Fibroblast of the aortic adventitia (primary cell): ENCODE measurements around the gene CBR1. TPM values are rescaled to one million over a fixed set of nuclear protein-coding genes. Genes with fewer than 3 reads are reported as not detected.

Experiments
- DNase-seq: peaks from one replicate; pipeline ENCODE4 v3.0.0-alpha.2; 2010; ENCODE audit warnings: low read depth
- H3K4me3 ChIP-seq: 2 replicates; pipeline ENCODE4 v1.5.1; 2011; ENCODE audit warnings: low read depth, mild to moderate bottlenecking, control low read depth, low read length, moderate library complexity
- CTCF ChIP-seq: IDR thresholded peaks from 2 replicates; pipeline ENCODE4 v1.5.1; 2011; ENCODE audit warnings: mild to moderate bottlenecking, low read length, control low read depth, inconsistent platforms; ENCODE audit not compliant: insufficient read depth
- total RNA-seq: library from RNA; depleted of rRNA; stranded (reverse); fragments of >200 nt; gene quantifications from 2 replicates; pipeline ENCODE4 v1.2.3, GENCODE V29; 2012; ENCODE audit warnings: low replicate concordance

The CBR1 gene
- total RNA-seq, 1 donor, result 95.0 TPM

GRCh38 chr21:36048357-36048756, 21.5 kb upstream of the CBR1 start:
- TF ChIP-seq CTCF, result no peak
- H3K4me3 ChIP-seq, result no peak overlapping the region
- no peak for DNase-seq

- no peak for DNase-seq
- no peak for TF ChIP-seq CTCF
- H3K4me3 ChIP-seq, result no peak overlapping the region
These were observed 16.7 kb upstream of the CBR1 start for GRCh38 chr21:36052860-36053714.

- no peak overlapping the region for H3K4me3 ChIP-seq
- no peak for DNase-seq
- no peak for TF ChIP-seq CTCF
These were observed 16.1 kb upstream of the CBR1 start for GRCh38 chr21:36053715-36054062.

- no peak overlapping the region for H3K4me3 ChIP-seq
- TF ChIP-seq CTCF, result no peak
- no peak for DNase-seq
These were observed 14.3 kb upstream of the CBR1 start for GRCh38 chr21:36055551-36055950.

GRCh38 chr21:36059823-36060158, 10.0 kb upstream of the CBR1 start:
- peak overlapping the region; percentile 99 for H3K4me3 ChIP-seq
- peak; percentile 9 for DNase-seq
- no peak for TF ChIP-seq CTCF

- peak within 1 kb of the TSS; percentile 99 for H3K4me3 ChIP-seq
- TF ChIP-seq CTCF, result no peak
- DNase-seq, result peak; percentile 95
These were observed 9.5 kb upstream of the CBR1 start, which contains the start of gene SETD4 for GRCh38 chr21:36060159-36060921. TSS of gene SETD4 (minus strand) at chr21:36060526. CDS start at chr21:36058888, 1,638 bp downstream.
